OCI-LY1 (cell line): ENCODE results near the gene NCAPD3.

Source experiments
- EZH2 ChIP-seq: fragments of 200-600 bp; sonication (generic), shearing (Covaris generic); IDR thresholded peaks from 2 replicates; pipeline ENCODE4 v1.8.0; 2017; ENCODE audit warnings: borderline replicate concordance, mixed run types, mild to moderate bottlenecking, antibody characterized with exemption, low read length, moderate library complexity, mixed read lengths
- TF ChIP-seq, protein P1 (sequence below): fragments of 200-600 bp; sonication (generic), shearing (Covaris generic); IDR thresholded peaks from 2 replicates; pipeline ENCODE4 v1.5.1; 2017; ENCODE audit warnings: mild to moderate bottlenecking, antibody characterized with exemption, low read length, moderate library complexity, mixed read lengths

DNA sequence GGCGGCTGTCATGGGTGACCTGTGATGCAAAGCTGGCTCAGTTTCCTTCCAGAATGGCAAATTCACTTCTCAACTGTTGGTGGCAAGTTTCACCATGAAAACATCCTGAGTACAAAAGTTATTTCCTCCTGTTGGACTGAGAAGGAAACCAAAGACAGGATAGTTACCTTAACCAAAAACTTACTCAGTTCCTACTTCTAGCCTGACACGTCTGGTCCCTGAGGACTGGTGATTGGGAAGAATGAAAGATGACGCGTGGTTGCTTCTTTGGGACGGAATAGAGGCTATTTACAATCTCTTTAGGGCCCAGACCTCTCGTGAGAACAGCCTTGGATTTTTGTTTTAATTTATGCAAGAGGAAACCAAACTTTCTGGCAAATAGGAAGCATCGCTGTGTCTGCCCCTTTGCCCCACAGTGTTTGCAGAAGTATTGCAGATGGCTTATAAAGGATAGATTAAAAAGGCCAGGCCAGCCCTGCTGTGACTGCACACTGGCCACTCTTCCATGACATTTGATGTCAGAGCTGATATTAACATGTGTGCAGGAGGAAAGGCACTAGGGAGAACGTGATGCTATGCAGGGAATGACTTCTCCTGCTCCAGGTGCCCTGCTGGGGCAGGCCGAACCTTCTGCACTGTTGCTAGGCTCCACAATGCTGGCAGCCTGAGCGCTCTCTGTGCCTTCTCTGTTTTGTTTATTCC, 8.3 kb upstream of the NCAPD3 start:
- TF ChIP-seq, protein P1, sequence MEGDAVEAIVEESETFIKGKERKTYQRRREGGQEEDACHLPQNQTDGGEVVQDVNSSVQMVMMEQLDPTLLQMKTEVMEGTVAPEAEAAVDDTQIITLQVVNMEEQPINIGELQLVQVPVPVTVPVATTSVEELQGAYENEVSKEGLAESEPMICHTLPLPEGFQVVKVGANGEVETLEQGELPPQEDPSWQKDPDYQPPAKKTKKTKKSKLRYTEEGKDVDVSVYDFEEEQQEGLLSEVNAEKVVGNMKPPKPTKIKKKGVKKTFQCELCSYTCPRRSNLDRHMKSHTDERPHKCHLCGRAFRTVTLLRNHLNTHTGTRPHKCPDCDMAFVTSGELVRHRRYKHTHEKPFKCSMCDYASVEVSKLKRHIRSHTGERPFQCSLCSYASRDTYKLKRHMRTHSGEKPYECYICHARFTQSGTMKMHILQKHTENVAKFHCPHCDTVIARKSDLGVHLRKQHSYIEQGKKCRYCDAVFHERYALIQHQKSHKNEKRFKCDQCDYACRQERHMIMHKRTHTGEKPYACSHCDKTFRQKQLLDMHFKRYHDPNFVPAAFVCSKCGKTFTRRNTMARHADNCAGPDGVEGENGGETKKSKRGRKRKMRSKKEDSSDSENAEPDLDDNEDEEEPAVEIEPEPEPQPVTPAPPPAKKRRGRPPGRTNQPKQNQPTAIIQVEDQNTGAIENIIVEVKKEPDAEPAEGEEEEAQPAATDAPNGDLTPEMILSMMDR, result no peak
- no peak for TF ChIP-seq EZH2
